ENCODE measurements around the gene C5orf58. TPM values are rescaled to one million over a fixed set of nuclear protein-coding genes. Genes with fewer than 3 reads are reported as not detected.

The C5orf58 gene
- polyA plus RNA-seq, 1 donor from 2014 or later: not detected

DNA sequence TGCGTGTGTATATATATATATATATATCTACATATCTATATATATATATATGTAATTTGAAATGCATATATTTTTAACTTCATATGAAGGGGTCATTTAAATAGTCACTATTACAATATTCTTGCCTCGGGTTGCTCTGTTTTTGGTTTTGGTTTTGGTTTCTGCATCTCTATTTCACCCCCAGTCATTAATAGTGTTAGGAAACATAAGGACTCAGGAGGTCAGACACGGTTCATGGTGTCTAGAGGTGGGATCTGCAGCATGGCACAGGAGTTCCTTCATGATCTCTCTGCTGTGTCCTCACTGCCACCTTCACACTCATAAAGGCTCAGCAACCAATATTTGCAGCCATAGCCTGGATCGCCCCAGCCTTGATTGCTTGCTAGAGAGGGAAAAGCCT is 16.6 kb downstream of the C5orf58 start:
- Histone ChIP-seq H3K4me3 (ENCODE audit: low read length) (no peak overlapping the region), H3K9me3 (ENCODE audit: low read length) (no peaks in the 10 kb centered on the region)
- TF ChIP-seq EP300 (conservative IDR thresholded peaks at IDR 0.05; ENCODE audit: poor library complexity, severe bottlenecking): no peak
- TF ChIP-seq, protein P1, sequence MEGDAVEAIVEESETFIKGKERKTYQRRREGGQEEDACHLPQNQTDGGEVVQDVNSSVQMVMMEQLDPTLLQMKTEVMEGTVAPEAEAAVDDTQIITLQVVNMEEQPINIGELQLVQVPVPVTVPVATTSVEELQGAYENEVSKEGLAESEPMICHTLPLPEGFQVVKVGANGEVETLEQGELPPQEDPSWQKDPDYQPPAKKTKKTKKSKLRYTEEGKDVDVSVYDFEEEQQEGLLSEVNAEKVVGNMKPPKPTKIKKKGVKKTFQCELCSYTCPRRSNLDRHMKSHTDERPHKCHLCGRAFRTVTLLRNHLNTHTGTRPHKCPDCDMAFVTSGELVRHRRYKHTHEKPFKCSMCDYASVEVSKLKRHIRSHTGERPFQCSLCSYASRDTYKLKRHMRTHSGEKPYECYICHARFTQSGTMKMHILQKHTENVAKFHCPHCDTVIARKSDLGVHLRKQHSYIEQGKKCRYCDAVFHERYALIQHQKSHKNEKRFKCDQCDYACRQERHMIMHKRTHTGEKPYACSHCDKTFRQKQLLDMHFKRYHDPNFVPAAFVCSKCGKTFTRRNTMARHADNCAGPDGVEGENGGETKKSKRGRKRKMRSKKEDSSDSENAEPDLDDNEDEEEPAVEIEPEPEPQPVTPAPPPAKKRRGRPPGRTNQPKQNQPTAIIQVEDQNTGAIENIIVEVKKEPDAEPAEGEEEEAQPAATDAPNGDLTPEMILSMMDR (IDR thresholded peaks at IDR 0.05; ENCODE audit: poor library complexity, severe bottlenecking): no peak
- no peak for TF ChIP-seq RAD21 (conservative IDR thresholded peaks at IDR 0.05)
- TF ChIP-seq TAF1 (IDR thresholded peaks at IDR 0.05; ENCODE audit: low read depth): no peak
- TF ChIP-seq MXI1 (conservative IDR thresholded peaks at IDR 0.05; ENCODE audit: poor library complexity, severe bottlenecking): no peak
- TF ChIP-seq, protein P2, sequence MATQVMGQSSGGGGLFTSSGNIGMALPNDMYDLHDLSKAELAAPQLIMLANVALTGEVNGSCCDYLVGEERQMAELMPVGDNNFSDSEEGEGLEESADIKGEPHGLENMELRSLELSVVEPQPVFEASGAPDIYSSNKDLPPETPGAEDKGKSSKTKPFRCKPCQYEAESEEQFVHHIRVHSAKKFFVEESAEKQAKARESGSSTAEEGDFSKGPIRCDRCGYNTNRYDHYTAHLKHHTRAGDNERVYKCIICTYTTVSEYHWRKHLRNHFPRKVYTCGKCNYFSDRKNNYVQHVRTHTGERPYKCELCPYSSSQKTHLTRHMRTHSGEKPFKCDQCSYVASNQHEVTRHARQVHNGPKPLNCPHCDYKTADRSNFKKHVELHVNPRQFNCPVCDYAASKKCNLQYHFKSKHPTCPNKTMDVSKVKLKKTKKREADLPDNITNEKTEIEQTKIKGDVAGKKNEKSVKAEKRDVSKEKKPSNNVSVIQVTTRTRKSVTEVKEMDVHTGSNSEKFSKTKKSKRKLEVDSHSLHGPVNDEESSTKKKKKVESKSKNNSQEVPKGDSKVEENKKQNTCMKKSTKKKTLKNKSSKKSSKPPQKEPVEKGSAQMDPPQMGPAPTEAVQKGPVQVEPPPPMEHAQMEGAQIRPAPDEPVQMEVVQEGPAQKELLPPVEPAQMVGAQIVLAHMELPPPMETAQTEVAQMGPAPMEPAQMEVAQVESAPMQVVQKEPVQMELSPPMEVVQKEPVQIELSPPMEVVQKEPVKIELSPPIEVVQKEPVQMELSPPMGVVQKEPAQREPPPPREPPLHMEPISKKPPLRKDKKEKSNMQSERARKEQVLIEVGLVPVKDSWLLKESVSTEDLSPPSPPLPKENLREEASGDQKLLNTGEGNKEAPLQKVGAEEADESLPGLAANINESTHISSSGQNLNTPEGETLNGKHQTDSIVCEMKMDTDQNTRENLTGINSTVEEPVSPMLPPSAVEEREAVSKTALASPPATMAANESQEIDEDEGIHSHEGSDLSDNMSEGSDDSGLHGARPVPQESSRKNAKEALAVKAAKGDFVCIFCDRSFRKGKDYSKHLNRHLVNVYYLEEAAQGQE (IDR thresholded peaks at IDR 0.05; ENCODE audit: borderline replicate concordance): no peak
- no peak for TF ChIP-seq POLR2AphosphoS5 (IDR thresholded peaks at IDR 0.05)
- no peak for TF ChIP-seq EZH2 (IDR thresholded peaks at IDR 0.05; ENCODE audit: borderline replicate concordance, insufficient read depth, low read length, poor library complexity, severe bottlenecking)
- no peak for TF ChIP-seq SMC3 (conservative IDR thresholded peaks at IDR 0.05; ENCODE audit: poor library complexity)

DNA sequence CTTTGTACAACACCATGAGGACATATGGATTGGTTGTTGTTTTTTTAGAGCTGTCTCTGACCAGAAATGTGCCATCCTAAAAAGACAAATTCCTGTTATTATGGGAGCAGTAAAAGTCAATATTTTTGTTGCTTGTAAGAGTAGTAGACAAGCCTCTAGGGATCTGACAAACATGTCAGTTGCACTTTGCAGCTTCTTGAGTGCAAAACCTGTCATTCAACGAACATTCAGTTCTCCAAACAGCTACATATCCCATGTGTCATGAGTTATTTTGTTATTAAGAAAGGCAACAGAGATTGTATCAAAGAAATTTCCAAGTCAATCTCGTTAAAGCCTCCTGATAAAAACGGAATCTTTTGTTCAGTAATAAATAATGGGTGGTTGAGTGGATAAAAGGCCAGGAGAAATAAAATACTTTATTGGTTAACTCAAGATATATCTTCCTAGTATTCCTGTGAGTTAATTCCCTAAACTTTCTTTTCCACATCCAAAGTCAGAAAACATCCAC is 18.1 kb downstream of the C5orf58 start:
- no peak overlapping the region for H3K27ac ChIP-seq (ENCODE audit: low read length)
- H3K9me2 ChIP-seq (ENCODE audit: insufficient read depth, low read length): no peaks in the 10 kb centered on the region
- no peaks in the 10 kb centered on the region for H3K27me3 ChIP-seq (ENCODE audit: insufficient read depth, low read depth, low read length)
- no peak overlapping the region for H3K4me3 ChIP-seq (ENCODE audit: low read length)
- H2AFZ ChIP-seq (ENCODE audit: low read depth, low read length): no peak overlapping the region
- no peak overlapping the region for H3K9ac ChIP-seq (ENCODE audit: low read length)
- no peaks in the 10 kb centered on the region for H3K79me2 ChIP-seq (replicated peaks; ENCODE audit: insufficient read depth, low read length)
- no peak for TF ChIP-seq SMC3 (conservative IDR thresholded peaks at IDR 0.05; ENCODE audit: poor library complexity)
- TF ChIP-seq RAD21 (conservative IDR thresholded peaks at IDR 0.05): no peak
- TF ChIP-seq, protein P1 (IDR thresholded peaks at IDR 0.05; ENCODE audit: poor library complexity, severe bottlenecking): no peak
- TF ChIP-seq EP300 (conservative IDR thresholded peaks at IDR 0.05; ENCODE audit: poor library complexity, severe bottlenecking): peak; percentile 50
- TF ChIP-seq POLR2AphosphoS5 (IDR thresholded peaks at IDR 0.05): peak; percentile 57
- TF ChIP-seq, protein P2 (IDR thresholded peaks at IDR 0.05; ENCODE audit: borderline replicate concordance): no peak
- no peaks in the 10 kb centered on the region for H4K20me1 ChIP-seq (ENCODE audit: insufficient read depth)
- H3K9me3 ChIP-seq (ENCODE audit: low read length): no peaks in the 10 kb centered on the region
- no peak overlapping the region for H3K4me2 ChIP-seq (ENCODE audit: low read length)
- H3F3A ChIP-seq (ENCODE audit: insufficient read depth, low read length, poor library complexity, severe bottlenecking): no peaks in the 10 kb centered on the region
- no peaks in the 10 kb centered on the region for H3K36me3 ChIP-seq (ENCODE audit: insufficient read depth, low read length)

More for the DNA sequence above, 16.6 kb downstream of the C5orf58 start:
- Histone ChIP-seq H3K27me3 (ENCODE audit: insufficient read depth, low read depth, low read length) (no peaks in the 10 kb centered on the region), H3K4me2 (ENCODE audit: low read length) (no peak overlapping the region), H3F3A (ENCODE audit: insufficient read depth, low read length, poor library complexity, severe bottlenecking) (no peaks in the 10 kb centered on the region), H3K36me3 (ENCODE audit: insufficient read depth, low read length) (no peaks in the 10 kb centered on the region), H2AFZ (ENCODE audit: low read depth, low read length) (no peak overlapping the region), H3K79me2 (replicated peaks; ENCODE audit: insufficient read depth, low read length) (no peaks in the 10 kb centered on the region), H3K9ac (ENCODE audit: low read length) (no peak overlapping the region), H3K9me2 (ENCODE audit: insufficient read depth, low read length) (no peaks in the 10 kb centered on the region), H4K20me1 (ENCODE audit: insufficient read depth) (no peaks in the 10 kb centered on the region), H3K27ac (ENCODE audit: low read length) (no peak overlapping the region)
